K562 (cell line): ENCODE measurements around the gene DPH2. TPM values are rescaled to one million over a fixed set of nuclear protein-coding genes. Genes with fewer than 3 reads are reported as not detected.
A peak's percentile ranks its signal among the peaks of the same experiment; 100 is the strongest.

Source experiments
- ATAC-seq: fragments of 200-7000 bp; cut with Tn5 transposase; 3 replicates; pipeline ENCODE4 v1.9.1; 2020; ENCODE audit warnings: moderate library complexity
- BruUV-seq: library from RNA; stranded (reverse); fragments of 400-500 nt; replicated peaks from 2 replicates; lab custom pipeline; 2021; lab: Mats Ljungman, UMichigan
- CTCF ChIA-PET: fragments of 300-600 bp; formaldehyde crosslinking; extraction: SDS; loops from one replicate; lab custom pipeline; 2021; ENCODE audit warnings: low intra/inter-chr PET ratio; lab: Yijun Ruan, JAX
- POLR2A ChIA-PET: fragments of 300-600, 350-650 bp; sonication (Branson Sonifier 250); formaldehyde crosslinking; extraction: SDS; loops from one replicate; lab custom pipeline; 2021; ENCODE audit warnings: antibody characterized with exemption, inconsistent platforms; lab: Yijun Ruan, JAX
- DNase-seq, 4 experiments: peaks; one replicate each; pipeline versions ENCODE4 v3.0.0 to v3.0.0-alpha.2; 2011 to 2018; ENCODE audit warnings: low spot score in 3 of 4, mixed read lengths in 3 of 4; ENCODE audit errors: extremely low read depth in 1 of 4
- FAIRE-seq: peaks from 2 replicates; lab custom pipeline; 2011; peaks lifted over from hg19 to GRCh38; lab: Jason Lieb, UNC
- H2AFZ ChIP-seq: 2 replicates; pipeline ENCODE4 v1.6.0; 2011; ENCODE audit warnings: low read depth, low read length, control low read depth, inconsistent platforms
- H3K27ac ChIP-seq: fragments of 200-600 bp; 3 replicates; pipeline ENCODE4 v1.8.0; 2011; ENCODE audit warnings: low read depth, mild to moderate bottlenecking, control low read depth, inconsistent platforms, low read length, moderate library complexity, mixed read lengths; ENCODE audit errors: extremely low read depth
- H3K27me3 ChIP-seq, 2 experiments: fragments of 300-600 bp in 1 of 2; 2 replicates in 1 of 2; 3 replicates in 1 of 2; pipeline versions ENCODE4 v1.6.0 to v1.8.0; 2011; ENCODE audit warnings: inconsistent platforms in 2 of 2, low read length in 2 of 2, mild to moderate bottlenecking in 1 of 2, mixed read lengths in 1 of 2, moderate library complexity in 1 of 2; ENCODE audit not compliant: control insufficient read depth in 2 of 2, insufficient read depth in 2 of 2
- H3K36me3 ChIP-seq: fragments of 300-600 bp; 3 replicates; pipeline ENCODE4 v1.8.0; 2011; ENCODE audit warnings: mild to moderate bottlenecking, low read length, inconsistent platforms; ENCODE audit not compliant: control insufficient read depth, insufficient read depth
- H3K4me1 ChIP-seq, 2 experiments: fragments of 200-600 bp in 1 of 2; replicated peaks in 1 of 2; 2 replicates in 1 of 2; 3 replicates in 1 of 2; pipeline versions ENCODE4 v1.5.1 to v1.8.0; 2011; ENCODE audit warnings: inconsistent platforms in 2 of 2, low read length in 2 of 2, mild to moderate bottlenecking in 1 of 2, mixed read lengths in 1 of 2, moderate library complexity in 1 of 2; ENCODE audit not compliant: control insufficient read depth in 2 of 2, insufficient read depth in 2 of 2
- H3K4me2 ChIP-seq: 2 replicates; pipeline ENCODE4 v1.6.1; 2011; ENCODE audit warnings: low read length, control low read depth, inconsistent platforms, mixed read lengths; ENCODE audit not compliant: insufficient read depth
- H3K4me3 ChIP-seq: fragments of 200-600 bp; sonication (generic), shearing (Covaris generic); 2 replicates; pipeline ENCODE4 v1.5.1; 2016; ENCODE audit warnings: control low read depth, inconsistent platforms
- H3K79me2 ChIP-seq: fragments of 200-600 bp; 3 replicates; pipeline ENCODE4 v1.8.0; 2011; ENCODE audit warnings: low read length, inconsistent platforms; ENCODE audit not compliant: control insufficient read depth, insufficient read depth
- H3K9ac ChIP-seq, 2 experiments: 2 replicates each; pipeline versions ENCODE4 v1.6.0 to v1.6.1; 2011; ENCODE audit warnings: low read depth in 2 of 2, low read length in 2 of 2, control low read depth in 1 of 2, inconsistent platforms in 1 of 2, mild to moderate bottlenecking in 1 of 2, mixed read lengths in 1 of 2; ENCODE audit not compliant: insufficient read depth in 1 of 2
- H3K9me1 ChIP-seq: one replicate; pipeline ENCODE4 v1.6.0; 2011; ENCODE audit warnings: inconsistent platforms, mild to moderate bottlenecking, low read length, moderate library complexity; ENCODE audit not compliant: control insufficient read depth, insufficient read depth
- H3K9me3 ChIP-seq: replicated peaks from 2 replicates; pipeline ENCODE4 v1.5.1; 2011; ENCODE audit warnings: low read depth, low read length, inconsistent platforms; ENCODE audit not compliant: control insufficient read depth, insufficient read depth
- H4K20me1 ChIP-seq: replicated peaks from 2 replicates; pipeline ENCODE4 v1.6.1; 2011; ENCODE audit warnings: low read length, inconsistent platforms, mixed read lengths; ENCODE audit not compliant: control insufficient read depth, insufficient read depth
- FOS ChIP-seq: IDR thresholded peaks from 3 replicates; pipeline ENCODE4 v1.6.1; 2011; ENCODE audit not compliant: insufficient read length; ENCODE audit errors: extremely low read depth
- FOSL1 ChIP-seq: fragments of 200-800 bp; sonication (Bioruptor generic); conservative IDR thresholded peaks from 2 replicates; pipeline ENCODE4 v1.6.1; 2016; ENCODE audit warnings: missing genetic modification characterization, missing compliant biosample characterization
- HMGN3 ChIP-seq: IDR thresholded peaks from 2 replicates; pipeline ENCODE4 v1.6.1; 2011; ENCODE audit warnings: borderline replicate concordance, low read depth, mild to moderate bottlenecking, mixed read lengths, low read length; ENCODE audit not compliant: insufficient read length; ENCODE audit errors: extremely low read depth
- MEIS2 ChIP-seq: fragments of 450-650 bp; IDR thresholded peaks from 2 replicates; pipeline ENCODE4 v1.6.1; 2014; ENCODE audit warnings: mild to moderate bottlenecking; ENCODE audit not compliant: partially characterized antibody
- NR3C1 ChIP-seq: sonication (generic); formaldehyde crosslinking; IDR thresholded peaks from 2 replicates; pipeline ENCODE4 v1.8.1; 2022; ENCODE audit warnings: missing genetic modification reagents
- TCF3 ChIP-seq: sonication (generic); formaldehyde crosslinking; IDR thresholded peaks from 2 replicates; pipeline ENCODE4 v1.4.0; 2020; ENCODE audit warnings: mild to moderate bottlenecking, missing genetic modification reagents
- ZNF280B ChIP-seq: fragments of 250-450 bp; sonication (Bioruptor Pico); IDR thresholded peaks from 2 replicates; pipeline ENCODE4 v1.5.1; 2021; ENCODE audit warnings: mild to moderate bottlenecking
- ZNF398 ChIP-seq: fragments of 250-450 bp; sonication (Bioruptor Pico); IDR thresholded peaks from 2 replicates; pipeline ENCODE4 v1.8.0; 2021; ENCODE audit warnings: moderate library complexity, mild to moderate bottlenecking, inconsistent platforms
- ZNF740 ChIP-seq, 3 experiments: fragments of 200-800 bp in 1 of 3; sonication (Bioruptor generic) in 1 of 3; sonication (generic) in 1 of 3; formaldehyde crosslinking in 1 of 3; IDR thresholded peaks; 2 replicates each; pipeline versions ENCODE4 v1.6.1 to v1.8.0; 2016 to 2022; ENCODE audit warnings: mild to moderate bottlenecking in 2 of 3, missing compliant biosample characterization in 2 of 3, missing genetic modification characterization in 2 of 3, missing genetic modification reagents in 1 of 3
- WGBS: fragments of 100-300 bp; shearing (Covaris generic); methylation state at CpG from one replicate; pipeline ENCODE4 v1.1.6; 2016; ENCODE audit warnings: low coverage, mixed read lengths; ENCODE audit not compliant: insufficient coverage; ENCODE audit errors: missing lambda C conversion rate; 5-methylcytosine and 5-hydroxymethylcytosine counted together
- in situ Hi-C: fragments of 300-500 bp; cut with MboI; formaldehyde crosslinking; loops from 4 replicates; pipeline ENCODE4 v1.15.0; 2018; ENCODE audit warnings: inconsistent platforms, mixed read lengths
- intact Hi-C: fragments of 100-400 bp; cut with micrococcal nuclease; formaldehyde crosslinking; loops from 2 replicates; pipeline ENCODE4 v1.14.2; 2022
- polyA plus RNA-seq, 8 experiments: library from polyadenylated mRNA; depleted of rRNA in 4 of 8; stranded (reverse) in 5 of 8; unstranded in 3 of 8; fragments of >200 nt; fragmentation: Nextera tagmentation in 2 of 8; fragmentation: Illumina TruSeq in 1 of 8; extraction: Ambion mirVana in 2 of 8; extraction: Trizol in 1 of 8; gene quantifications; 2 replicates each; pipeline versions ENCODE4 v1.2.1 to v1.2.3, GENCODE V29; 2011 to 2014; ENCODE audit warnings: inconsistent platforms in 1 of 8, missing spikeins in 1 of 8
- total RNA-seq, 7 experiments: library from RNA; depleted of rRNA in 6 of 7; stranded (reverse); fragments of >200 nt in 6 of 7; fragmentation: Illumina TruSeq in 2 of 7; extraction: Trizol in 2 of 7; gene quantifications; 2 replicates each; pipeline versions ENCODE4 v1.2.1 to v1.2.3, GENCODE V29; 2011 to 2021; ENCODE audit warnings: low replicate concordance in 1 of 7
- TF ChIP-seq, protein P1 (sequence below), 2 experiments: fragments of 450-650 bp in 1 of 2; IDR thresholded peaks; 2 replicates each; pipeline ENCODE4 v1.6.1; 2011 to 2017; ENCODE audit warnings: low read depth in 2 of 2, antibody characterized with exemption in 1 of 2, borderline replicate concordance in 1 of 2, low read length in 1 of 2, mild to moderate bottlenecking in 1 of 2, mixed read lengths in 1 of 2; ENCODE audit not compliant: control insufficient read depth in 1 of 2

The DPH2 gene
- total and polyA plus RNA-seq, 9 of the 15 experiments (the other 6 are each of a cell fraction or from before 2014, with no cell fraction given): 17.9 to 94.1 (median 68.1) TPM

GRCh38 chr1:43951021-43951985 lies 18.5 kb upstream of the DPH2 start:
- Histone ChIP-seq H3K4me1 (peaks cover 16 to 35% of the 10 kb centered on the region in 2 experiments; a peak in 4 of 5 replicates), H3K27me3 (no peaks in the 10 kb centered on the region), H3K9me3 (no peaks in the 10 kb centered on the region), H3K9me1 (no peaks in the 10 kb centered on the region), H3K79me2 (peaks cover 30% of the 10 kb centered on the region), H3K9ac (no peak overlapping the region), H3K4me3 (no peak overlapping the region), H3K27ac (no peak overlapping the region), H3K4me2 (no peak overlapping the region), H4K20me1 (0 out of 2 replicates have a peak, but pooled peaks cover 7% of the 10 kb centered on the region), H2AFZ (no peak overlapping the region), H3K36me3 (peaks cover 22% of the 10 kb centered on the region)
- ChIA-PET POLR2A (interaction anchor here (0.6 to 1.7 kb wide), 3 partner anchors 8 to 85 kb away, joined by 3 to 6 read pairs (median 6); no protein-coding TSS in a partner anchor), CTCF (no interaction called here)
- in situ Hi-C loops: no loop called here
- 81% methylated on average over 4 of the region's 4 CpGs for WGBS
- DNase-seq: no peak
- intact Hi-C loops: no loop called here
- no peak for ATAC-seq
- FAIRE-seq: peak; percentile 26
- no TSS peak for BruUV-seq
- no peak for TF ChIP-seq MEIS2
- no peak for TF ChIP-seq ZNF740 (CRISPR knock-in tag; IDR thresholded peaks at IDR 0.05)
- TF ChIP-seq ZNF740 (tag; IDR thresholded peaks at IDR 0.05): no peak
- TF ChIP-seq ZNF398 (CRISPR knock-in tag): no peak
- no peak for TF ChIP-seq NR3C1
- TF ChIP-seq FOSL1 (tag): no peak
- TF ChIP-seq FOS: no peak
- TF ChIP-seq HMGN3: no peak
- TF ChIP-seq ZNF280B (CRISPR knock-in tag): no peak
- TF ChIP-seq TCF3 (CRISPR knock-in tag): no peak
- TF ChIP-seq, protein P1, sequence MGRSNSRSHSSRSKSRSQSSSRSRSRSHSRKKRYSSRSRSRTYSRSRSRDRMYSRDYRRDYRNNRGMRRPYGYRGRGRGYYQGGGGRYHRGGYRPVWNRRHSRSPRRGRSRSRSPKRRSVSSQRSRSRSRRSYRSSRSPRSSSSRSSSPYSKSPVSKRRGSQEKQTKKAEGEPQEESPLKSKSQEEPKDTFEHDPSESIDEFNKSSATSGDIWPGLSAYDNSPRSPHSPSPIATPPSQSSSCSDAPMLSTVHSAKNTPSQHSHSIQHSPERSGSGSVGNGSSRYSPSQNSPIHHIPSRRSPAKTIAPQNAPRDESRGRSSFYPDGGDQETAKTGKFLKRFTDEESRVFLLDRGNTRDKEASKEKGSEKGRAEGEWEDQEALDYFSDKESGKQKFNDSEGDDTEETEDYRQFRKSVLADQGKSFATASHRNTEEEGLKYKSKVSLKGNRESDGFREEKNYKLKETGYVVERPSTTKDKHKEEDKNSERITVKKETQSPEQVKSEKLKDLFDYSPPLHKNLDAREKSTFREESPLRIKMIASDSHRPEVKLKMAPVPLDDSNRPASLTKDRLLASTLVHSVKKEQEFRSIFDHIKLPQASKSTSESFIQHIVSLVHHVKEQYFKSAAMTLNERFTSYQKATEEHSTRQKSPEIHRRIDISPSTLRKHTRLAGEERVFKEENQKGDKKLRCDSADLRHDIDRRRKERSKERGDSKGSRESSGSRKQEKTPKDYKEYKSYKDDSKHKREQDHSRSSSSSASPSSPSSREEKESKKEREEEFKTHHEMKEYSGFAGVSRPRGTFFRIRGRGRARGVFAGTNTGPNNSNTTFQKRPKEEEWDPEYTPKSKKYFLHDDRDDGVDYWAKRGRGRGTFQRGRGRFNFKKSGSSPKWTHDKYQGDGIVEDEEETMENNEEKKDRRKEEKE (IDR thresholded peaks at IDR 0.05; ENCODE audit: borderline replicate concordance in 1 of 2, control insufficient read depth in 1 of 2, low read depth in 2 of 2, low read length in 1 of 2): no peak
